H9 (cell line): ENCODE data around the gene PRDM2. TPM values are rescaled to one million over a fixed set of nuclear protein-coding genes. Genes with fewer than 3 reads are reported as not detected.

Experiments used
- DNase-seq: peaks from one replicate; pipeline ENCODE4 v3.0.0-alpha.2; 2017
- H2AFZ ChIP-seq: one replicate; pipeline ENCODE4 v1.6.1; 2013; ENCODE audit warnings: mild to moderate bottlenecking, low read length, control low read depth, moderate library complexity
- H2AK5ac ChIP-seq: 2 replicates; pipeline ENCODE4 v1.6.1; 2013; ENCODE audit warnings: low read length, control low read depth, mixed read lengths; ENCODE audit not compliant: insufficient read length
- H2BK120ac ChIP-seq: one replicate; pipeline ENCODE4 v1.6.1; 2013; ENCODE audit warnings: low read depth, mild to moderate bottlenecking, low read length, control low read depth, inconsistent platforms; ENCODE audit not compliant: poor library complexity, severe bottlenecking
- H2BK12ac ChIP-seq: 2 replicates; pipeline ENCODE4 v1.6.1; 2013; ENCODE audit warnings: low read length, control low read depth, mixed read lengths, low read depth; ENCODE audit not compliant: insufficient read length
- H2BK15ac ChIP-seq: 2 replicates; pipeline ENCODE4 v1.6.1; 2013; ENCODE audit warnings: low read depth, low read length, control low read depth
- H2BK20ac ChIP-seq: one replicate; pipeline ENCODE4 v1.6.1; 2013; ENCODE audit warnings: low read depth, mild to moderate bottlenecking, low read length, control low read depth, inconsistent platforms; ENCODE audit not compliant: poor library complexity, severe bottlenecking
- H2BK5ac ChIP-seq: 2 replicates; pipeline ENCODE4 v1.6.1; 2013; ENCODE audit warnings: low read length, control low read depth, mixed read lengths; ENCODE audit not compliant: insufficient read length
- H3K14ac ChIP-seq: 2 replicates; pipeline ENCODE4 v1.6.1; 2013; ENCODE audit warnings: low read length, control low read depth; ENCODE audit not compliant: insufficient read depth
- H3K18ac ChIP-seq: 2 replicates; pipeline ENCODE4 v1.6.1; 2013; ENCODE audit warnings: low read depth, mild to moderate bottlenecking, mixed read lengths, low read length, control low read depth; ENCODE audit not compliant: insufficient read length
- H3K23ac ChIP-seq: 2 replicates; pipeline ENCODE4 v1.6.1; 2013; ENCODE audit warnings: low read length, control low read depth, mixed read lengths, low read depth; ENCODE audit not compliant: insufficient read length
- H3K23me2 ChIP-seq: 2 replicates; pipeline ENCODE4 v1.6.1; 2013; ENCODE audit warnings: low read depth, mild to moderate bottlenecking, mixed read lengths, low read length, control low read depth; ENCODE audit not compliant: insufficient read length, poor library complexity, severe bottlenecking
- H3K27ac ChIP-seq: 2 replicates; pipeline ENCODE4 v1.5.1; 2013; ENCODE audit warnings: low read length, control low read depth, mixed read lengths, low read depth; ENCODE audit not compliant: insufficient read length
- H3K27me3 ChIP-seq: 2 replicates; pipeline ENCODE4 v1.6.1; 2013; ENCODE audit warnings: low read length, control low read depth, inconsistent platforms; ENCODE audit not compliant: insufficient read depth
- H3K4ac ChIP-seq: 2 replicates; pipeline ENCODE4 v1.6.1; 2013; ENCODE audit warnings: low read depth, mild to moderate bottlenecking, control low read depth, inconsistent platforms, low read length, moderate library complexity
- H3K4me1 ChIP-seq: 2 replicates; pipeline ENCODE4 v1.6.1; 2013; ENCODE audit warnings: low read length, control low read depth, inconsistent platforms; ENCODE audit not compliant: insufficient read depth
- H3K4me2 ChIP-seq: 2 replicates; pipeline ENCODE4 v1.6.1; 2013; ENCODE audit warnings: low read length, control low read depth, mixed read lengths; ENCODE audit not compliant: insufficient read length, insufficient read depth
- H3K56ac ChIP-seq: 2 replicates; pipeline ENCODE4 v1.6.1; 2013; ENCODE audit warnings: low read depth, mild to moderate bottlenecking, mixed read lengths, low read length, control low read depth; ENCODE audit not compliant: insufficient read length
- H3K79me1 ChIP-seq: 2 replicates; pipeline ENCODE4 v1.6.1; 2013; ENCODE audit warnings: low read depth, mild to moderate bottlenecking, moderate library complexity, low read length, control low read depth, inconsistent platforms; ENCODE audit not compliant: insufficient read depth, poor library complexity, severe bottlenecking
- H3K79me2 ChIP-seq: 2 replicates; pipeline ENCODE4 v1.6.1; 2013; ENCODE audit warnings: low read length, control low read depth, inconsistent platforms; ENCODE audit not compliant: insufficient read depth
- H3K9ac ChIP-seq: 2 replicates; pipeline ENCODE4 v1.6.1; 2013; ENCODE audit warnings: low read length, control low read depth, mixed read lengths; ENCODE audit not compliant: insufficient read length; ENCODE audit errors: extremely low read depth
- H3K9me3 ChIP-seq: one replicate; pipeline ENCODE4 v1.6.1; 2013; ENCODE audit warnings: low read depth, low read length, inconsistent platforms; ENCODE audit not compliant: control insufficient read depth
- H3T11ph ChIP-seq: one replicate; pipeline ENCODE4 v1.6.1; 2013; ENCODE audit warnings: mild to moderate bottlenecking, low read length, control low read depth, inconsistent platforms
- H4K20me1 ChIP-seq: one replicate; pipeline ENCODE4 v1.6.1; 2013; ENCODE audit not compliant: control insufficient read depth, insufficient read length, insufficient read depth
- H4K5ac ChIP-seq: 2 replicates; pipeline ENCODE4 v1.6.1; 2013; ENCODE audit warnings: low read depth, mild to moderate bottlenecking, mixed read lengths, low read length, control low read depth; ENCODE audit not compliant: insufficient read length
- H4K8ac ChIP-seq: replicated peaks from 2 replicates; pipeline ENCODE4 v1.6.1; 2013; ENCODE audit warnings: low read length, control low read depth, mixed read lengths, low read depth; ENCODE audit not compliant: insufficient read length
- H4K91ac ChIP-seq: 2 replicates; pipeline ENCODE4 v1.6.1; 2013; ENCODE audit warnings: low read depth, mild to moderate bottlenecking, moderate library complexity, mixed read lengths, low read length, control low read depth; ENCODE audit not compliant: insufficient read length
- H3K27ac Mint-ChIP-seq, 3 experiments: 2 replicates in 2 of 3; 3 replicates in 1 of 3; pipeline ENCODE4 v1.8.0; 2020 to 2021; ENCODE audit warnings: mixed read lengths in 3 of 3, mild to moderate bottlenecking in 1 of 3, moderate library complexity in 1 of 3
- H3K27me3 Mint-ChIP-seq: 2 replicates; pipeline ENCODE4 v1.8.0; 2021; ENCODE audit warnings: low read depth, mild to moderate bottlenecking, moderate library complexity, mixed read lengths
- H3K36me3 Mint-ChIP-seq, 3 experiments: 2 replicates in 2 of 3; 3 replicates in 1 of 3; pipeline ENCODE4 v1.8.0; 2020 to 2021; ENCODE audit warnings: low read depth in 3 of 3, mixed read lengths in 3 of 3; ENCODE audit not compliant: insufficient read depth in 1 of 3
- H3K4me1 Mint-ChIP-seq, 2 experiments: 2 replicates each; pipeline ENCODE4 v1.8.0; 2020; ENCODE audit warnings: mixed read lengths in 2 of 2
- H3K4me3 Mint-ChIP-seq, 2 experiments: 2 replicates in 1 of 2; 3 replicates in 1 of 2; pipeline ENCODE4 v1.8.0; 2020 to 2021; ENCODE audit warnings: mild to moderate bottlenecking in 2 of 2, mixed read lengths in 2 of 2, moderate library complexity in 1 of 2
- H3K9me3 Mint-ChIP-seq, 2 experiments: 2 replicates in 1 of 2; 3 replicates in 1 of 2; pipeline ENCODE4 v1.8.0; 2020; ENCODE audit warnings: mild to moderate bottlenecking in 2 of 2, mixed read lengths in 2 of 2, moderate library complexity in 1 of 2
- WGBS: extraction: QIAGEN DNeasy Blood & Tissue Kit; methylation state at CpG from one replicate; pipeline ENCODE4 v1.1.7; 2013; ENCODE audit warnings: missing lambda C conversion rate, low lambda C conversion rate, mixed read lengths; ENCODE audit not compliant: insufficient read length; ENCODE audit errors: extremely low coverage; 5-methylcytosine and 5-hydroxymethylcytosine counted together
- total RNA-seq: library from RNA; stranded (reverse); gene quantifications from 2 replicates; pipeline ENCODE4 v1.2.1, GENCODE V29; 2021
- TF ChIP-seq, protein P1 (sequence below): fragments of 200-600 bp; sonication (generic); conservative IDR thresholded peaks from 3 replicates; pipeline ENCODE4 v1.8.0; 2021; ENCODE audit warnings: antibody characterized with exemption, mild to moderate bottlenecking

The PRDM2 gene
- total RNA-seq, 1 experiment from 2014 or later, result 24.5 TPM

DNA sequence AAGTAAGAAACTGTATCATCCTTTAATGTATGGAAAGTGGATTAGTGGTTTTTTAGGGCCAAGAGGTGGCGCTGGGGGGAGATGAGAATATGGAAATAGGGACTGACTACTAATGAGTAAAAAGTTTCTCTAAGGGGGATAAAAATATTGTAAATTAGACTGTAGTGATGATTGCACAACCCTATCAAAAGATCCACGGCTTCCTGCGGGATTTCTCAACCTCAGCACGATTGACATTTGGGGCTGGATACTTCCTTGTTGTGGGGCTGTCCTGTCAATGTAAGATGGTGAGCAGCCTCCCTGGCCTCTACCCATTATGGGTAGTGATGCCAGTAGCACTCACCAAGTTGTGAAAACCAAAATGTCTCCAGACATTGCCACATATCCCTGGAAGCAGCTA, 36.0 kb upstream of the PRDM2 start:
- Histone ChIP-seq H2AFZ (no peak overlapping the region), H3K9me3 (no peaks in the 10 kb centered on the region), H3K14ac (no peak overlapping the region), H3K4me2 (no peak overlapping the region), H2BK120ac (no peak overlapping the region), H3K27me3 (no peaks in the 10 kb centered on the region), H2BK5ac (no peak overlapping the region), H3K27ac (no peak overlapping the region), H3T11ph (no peak overlapping the region), H2BK15ac (no peak overlapping the region), H3K79me2 (no peaks in the 10 kb centered on the region), H3K79me1 (no peaks in the 10 kb centered on the region), H3K4me1 (no peaks in the 10 kb centered on the region), H3K23ac (no peak overlapping the region), H3K23me2 (no peaks in the 10 kb centered on the region), H2BK20ac (no peak overlapping the region), H3K9ac (no peak overlapping the region), H3K18ac (no peak overlapping the region), H4K8ac (no peak overlapping the region), H2BK12ac (no peak overlapping the region), H3K56ac (no peak overlapping the region), H4K91ac (no peak overlapping the region), H2AK5ac (no peak overlapping the region), H4K5ac (no peak overlapping the region), H4K20me1 (no peaks in the 10 kb centered on the region), H3K4ac (no peak overlapping the region)
- Mint-ChIP-seq H3K4me3 (no peak overlapping the region), H3K27ac (no peak overlapping the region), H3K9me3 (peaks cover 7 to 8% of the 10 kb centered on the region in 2 experiments), H3K27me3 (peaks cover 12% of the 10 kb centered on the region), H3K36me3 (peaks cover 3 to 6% (median 5%) of the 10 kb centered on the region in 3 experiments; a peak in 6 of 7 replicates), H3K4me1 (no peaks in the 10 kb centered on the region)
- DNase-seq, result no peak
- no CpG with 5 or more reads among the region's 4 CpGs for WGBS
- TF ChIP-seq, protein P1, sequence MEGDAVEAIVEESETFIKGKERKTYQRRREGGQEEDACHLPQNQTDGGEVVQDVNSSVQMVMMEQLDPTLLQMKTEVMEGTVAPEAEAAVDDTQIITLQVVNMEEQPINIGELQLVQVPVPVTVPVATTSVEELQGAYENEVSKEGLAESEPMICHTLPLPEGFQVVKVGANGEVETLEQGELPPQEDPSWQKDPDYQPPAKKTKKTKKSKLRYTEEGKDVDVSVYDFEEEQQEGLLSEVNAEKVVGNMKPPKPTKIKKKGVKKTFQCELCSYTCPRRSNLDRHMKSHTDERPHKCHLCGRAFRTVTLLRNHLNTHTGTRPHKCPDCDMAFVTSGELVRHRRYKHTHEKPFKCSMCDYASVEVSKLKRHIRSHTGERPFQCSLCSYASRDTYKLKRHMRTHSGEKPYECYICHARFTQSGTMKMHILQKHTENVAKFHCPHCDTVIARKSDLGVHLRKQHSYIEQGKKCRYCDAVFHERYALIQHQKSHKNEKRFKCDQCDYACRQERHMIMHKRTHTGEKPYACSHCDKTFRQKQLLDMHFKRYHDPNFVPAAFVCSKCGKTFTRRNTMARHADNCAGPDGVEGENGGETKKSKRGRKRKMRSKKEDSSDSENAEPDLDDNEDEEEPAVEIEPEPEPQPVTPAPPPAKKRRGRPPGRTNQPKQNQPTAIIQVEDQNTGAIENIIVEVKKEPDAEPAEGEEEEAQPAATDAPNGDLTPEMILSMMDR, result no peak
